IPS DF 4.7 (cell line): ENCODE results near the gene PDHB.

Source experiments
- DNase-seq: peaks from one replicate; pipeline ENCODE4 v3.0.0-alpha.2; 2013; ENCODE audit warnings: low spot score; ENCODE audit errors: extremely low read depth

PDHB gene

GRCh38 chr3:58403513-58404109 lies 30.0 kb downstream of the PDHB start:
- no peak for DNase-seq

- DNase-seq: no peak
Observed at GRCh38 chr3:58398669-58399333, 34.8 kb downstream of the PDHB start.

DNA sequence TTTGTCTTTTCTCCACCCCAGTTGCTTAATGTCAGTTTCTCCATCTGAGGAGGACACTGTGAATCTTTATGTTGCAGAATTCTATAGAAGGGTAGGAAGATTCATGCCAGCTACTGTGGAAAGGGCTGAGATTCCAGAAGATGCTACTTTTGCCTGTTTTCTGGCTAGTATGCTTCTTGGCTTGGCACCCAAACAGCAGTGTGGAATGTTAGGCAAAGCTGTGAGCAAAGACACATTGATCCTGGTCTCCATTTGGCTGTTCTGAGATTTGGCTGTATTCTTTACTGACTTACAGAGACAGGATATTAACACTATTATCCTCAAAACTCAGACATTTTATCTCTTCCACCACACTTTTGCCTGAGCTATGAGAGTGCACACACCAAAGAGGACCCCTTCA lies 39.3 kb downstream of the PDHB start:
- no peak for DNase-seq

GRCh38 chr3:58392181-58392580 lies 41.5 kb downstream of the PDHB start:
- no peak for DNase-seq

GRCh38 chr3:58391156-58391865 lies 42.3 kb downstream of the PDHB start:
- no peak for DNase-seq

DNA sequence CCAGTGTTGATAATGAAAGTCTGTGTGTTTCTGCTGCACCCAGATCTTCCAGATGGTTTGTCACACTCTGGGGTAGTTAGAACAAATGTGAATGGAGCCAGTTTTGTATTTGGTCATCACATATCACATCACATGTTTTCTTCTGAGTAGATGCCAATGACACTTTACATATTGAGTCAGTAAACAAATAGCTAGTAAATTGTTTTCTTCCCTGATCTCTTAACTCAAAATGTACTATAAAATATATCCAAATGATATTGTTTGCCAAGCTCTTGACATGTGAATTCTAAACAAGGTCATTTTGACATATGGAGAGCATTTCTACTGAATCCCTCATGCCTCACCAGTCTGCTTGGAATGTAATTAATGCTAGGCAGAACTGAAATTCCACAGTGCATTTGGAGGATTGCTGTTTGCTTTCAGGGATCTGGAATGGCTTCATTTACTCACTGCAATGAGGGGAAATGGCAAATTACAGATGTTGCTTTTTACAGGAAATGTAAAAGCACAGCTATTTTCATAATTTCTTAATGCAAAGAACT lies 45.0 kb downstream of the PDHB start:
- no peak for DNase-seq

DNA sequence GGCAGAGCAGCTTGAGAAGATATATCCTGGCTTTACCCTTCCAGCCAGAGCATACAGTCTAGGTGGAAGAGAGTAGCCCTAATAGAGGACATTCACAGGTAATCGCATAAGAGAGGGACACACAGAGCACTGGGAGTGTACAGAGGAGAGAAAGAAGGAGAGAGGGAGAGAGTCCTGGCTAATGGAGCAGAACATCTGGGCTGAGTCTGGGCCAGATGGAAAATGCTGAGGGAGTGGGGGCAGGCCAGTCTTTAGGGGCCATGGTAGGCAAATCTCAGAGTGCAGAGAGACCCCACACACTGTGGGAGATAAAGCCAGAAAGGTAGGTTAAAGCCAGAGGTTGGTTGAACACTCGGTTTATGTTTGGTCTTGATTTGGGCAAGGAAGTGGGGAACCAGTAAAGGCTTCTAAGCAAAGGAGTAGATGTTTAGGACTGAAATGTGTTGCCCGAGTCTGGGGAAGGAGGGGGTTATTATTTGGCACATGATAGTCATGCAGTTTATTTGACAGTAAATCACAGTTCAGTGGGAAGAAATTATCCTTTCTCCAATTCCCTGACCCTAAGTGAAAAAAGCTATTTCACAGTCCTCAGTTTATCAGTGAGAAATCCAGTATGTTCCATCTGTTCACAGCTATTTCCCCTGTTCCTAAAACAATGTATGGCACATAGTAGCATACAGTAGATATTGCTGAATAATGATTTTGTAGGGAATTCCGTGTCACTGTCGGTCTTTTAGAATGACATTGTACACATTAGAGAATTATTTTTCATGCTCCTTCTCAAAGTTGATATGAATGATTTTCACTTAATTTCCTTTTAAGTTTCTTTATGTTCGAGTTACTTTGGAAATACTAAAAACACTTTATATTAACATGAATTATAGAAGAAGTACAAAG lies 45.7 kb downstream of the PDHB start:
- no peak for DNase-seq

DNA sequence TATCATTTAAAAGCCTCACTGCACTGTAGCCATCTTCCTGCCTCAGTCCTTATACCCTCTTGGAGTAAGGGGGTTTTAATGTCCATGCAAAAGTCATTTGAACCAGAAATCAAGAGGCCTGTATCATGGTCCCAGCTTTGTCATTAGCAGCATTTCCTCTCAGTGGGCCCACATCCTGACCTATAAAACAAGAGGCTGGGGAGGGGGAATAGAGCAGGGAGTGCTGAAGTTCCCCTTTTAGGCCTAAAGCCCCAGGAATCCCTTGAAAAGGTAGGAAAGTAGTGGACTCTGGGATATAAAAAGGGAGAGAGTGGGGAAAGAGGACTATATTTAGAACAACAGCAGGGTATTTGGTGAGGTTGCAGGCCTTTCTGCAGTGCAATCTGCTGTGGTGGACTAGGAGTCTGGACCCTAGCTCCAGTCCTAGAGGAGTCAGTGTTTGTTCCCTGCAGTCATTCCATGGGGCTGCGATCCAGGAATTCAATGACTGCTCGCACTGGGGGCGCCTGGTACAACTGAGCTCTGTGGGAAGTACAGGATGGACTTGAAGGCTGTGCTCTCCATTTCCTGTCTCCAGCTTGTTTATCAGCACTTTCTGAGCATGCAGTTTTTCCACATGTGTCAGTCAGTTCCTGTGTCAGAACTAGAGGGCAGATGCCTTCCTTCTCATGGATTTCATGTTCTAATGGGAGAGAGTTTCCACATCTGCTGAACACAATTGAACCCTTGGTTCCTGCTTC lies 46.8 kb downstream of the PDHB start:
- DNase-seq: no peak

DNA sequence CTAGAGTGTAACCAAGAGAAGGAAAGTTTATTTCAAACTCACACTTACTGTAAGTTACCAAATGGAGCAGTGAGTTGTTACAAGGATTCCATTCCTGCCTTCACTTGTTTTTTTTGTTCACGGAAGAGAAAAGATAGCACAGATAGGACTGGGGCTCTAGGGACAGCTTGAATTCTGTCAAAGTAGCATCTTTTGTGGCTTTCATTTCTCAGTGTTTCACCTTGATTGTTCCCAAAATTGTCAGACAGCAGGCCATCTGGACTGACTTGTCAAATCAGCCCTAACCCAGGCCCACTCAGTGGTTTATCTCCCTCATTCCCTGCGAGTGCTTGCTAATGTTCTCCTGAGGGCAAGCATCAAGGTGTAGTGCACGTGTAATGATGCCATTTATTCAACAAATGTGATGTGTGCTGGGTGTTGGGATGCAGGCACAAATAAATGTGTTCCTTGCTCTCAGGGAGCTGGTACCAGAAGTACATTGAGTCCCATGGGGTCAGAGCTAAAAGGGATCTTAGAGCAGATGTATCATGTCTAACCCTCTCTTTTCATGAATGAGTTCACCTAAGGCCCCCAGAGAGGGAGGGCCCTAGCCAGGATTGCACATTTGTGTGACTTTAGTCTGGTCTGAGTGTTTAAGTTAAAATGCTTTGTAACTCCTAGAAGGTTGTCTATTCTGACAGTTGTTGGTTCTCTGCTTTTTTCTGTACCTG lies 49.1 kb downstream of the PDHB start:
- no peak for DNase-seq

- no peak for DNase-seq
Observed at GRCh38 chr3:58383904-58384303, 49.7 kb downstream of the PDHB start.

DNA sequence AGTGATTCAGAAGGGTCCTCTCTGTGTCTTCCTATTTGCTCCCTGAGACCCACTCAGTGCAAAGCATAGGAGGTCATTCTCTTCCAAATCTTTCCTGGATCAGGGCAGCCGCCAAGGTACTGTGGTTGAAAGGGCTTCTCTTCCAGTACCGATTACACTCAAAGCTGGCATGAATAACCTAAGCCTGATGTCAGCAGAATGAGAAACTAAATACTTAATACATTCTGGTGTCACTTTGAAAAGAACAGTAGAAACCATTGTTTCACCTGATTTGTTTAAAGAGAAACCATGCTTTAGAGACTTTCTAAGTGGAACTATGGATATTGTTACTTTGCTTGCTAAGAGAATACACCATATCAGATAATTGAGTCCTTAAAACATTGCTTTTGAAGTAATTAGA lies 50.2 kb downstream of the PDHB start:
- no peak for DNase-seq

GRCh38 chr3:58379351-58380073 lies 54.1 kb downstream of the PDHB start:
- DNase-seq: no peak

GRCh38 chr3:58377750-58378149 lies 55.9 kb downstream of the PDHB start:
- no peak for DNase-seq
